DOHH2 (cell line): ENCODE results near the gene PDE7B.

Source experiments
- H3F3A ChIP-seq: fragments of 200-600 bp; sonication (generic), shearing (Covaris generic); 2 replicates; pipeline ENCODE4 v1.6.0; 2016; ENCODE audit warnings: antibody characterized with exemption, mild to moderate bottlenecking; ENCODE audit not compliant: control insufficient read depth, insufficient read depth
- H3K27ac ChIP-seq: fragments of 200-600 bp; sonication (generic); 2 replicates; pipeline ENCODE4 v1.5.1; 2014; ENCODE audit warnings: low read depth, mild to moderate bottlenecking, low read length, moderate library complexity
- H3K27me3 ChIP-seq: fragments of 200-600 bp; sonication (generic); 2 replicates; pipeline ENCODE4 v1.6.1; 2014; ENCODE audit warnings: mild to moderate bottlenecking, low read length, mixed read lengths; ENCODE audit not compliant: control insufficient read depth
- H3K36me3 ChIP-seq: fragments of 200-600 bp; sonication (generic); 2 replicates; pipeline ENCODE4 v1.6.1; 2014; ENCODE audit warnings: mild to moderate bottlenecking, low read length, moderate library complexity, mixed read lengths; ENCODE audit not compliant: control insufficient read depth
- H3K4me1 ChIP-seq: fragments of 200-600 bp; sonication (generic); 2 replicates; pipeline ENCODE4 v1.6.1; 2014; ENCODE audit warnings: mild to moderate bottlenecking, low read length, mixed read lengths; ENCODE audit not compliant: control insufficient read depth
- H3K4me2 ChIP-seq: fragments of 200-600 bp; sonication (generic); 2 replicates; pipeline ENCODE4 v1.6.0; 2014; ENCODE audit warnings: mild to moderate bottlenecking, low read length, moderate library complexity
- H3K4me3 ChIP-seq: fragments of 200-600 bp; sonication (generic); 2 replicates; pipeline ENCODE4 v1.5.1; 2014; ENCODE audit warnings: mild to moderate bottlenecking, low read length, mixed read lengths
- H3K79me2 ChIP-seq: fragments of 200-600 bp; sonication (generic); 2 replicates; pipeline ENCODE4 v1.6.1; 2014; ENCODE audit warnings: mild to moderate bottlenecking, low read length, mixed read lengths; ENCODE audit not compliant: control insufficient read depth
- H3K9me2 ChIP-seq: fragments of 200-600 bp; sonication (generic); replicated peaks from 2 replicates; pipeline ENCODE4 v1.6.1; 2014; ENCODE audit warnings: mild to moderate bottlenecking, low read length, mixed read lengths; ENCODE audit not compliant: control insufficient read depth
- H3K9me3 ChIP-seq: fragments of 200-600 bp; sonication (generic); 2 replicates; pipeline ENCODE4 v1.6.1; 2014; ENCODE audit warnings: antibody characterized with exemption, low read length, mixed read lengths; ENCODE audit not compliant: control insufficient read depth, insufficient read depth
- H4K20me1 ChIP-seq: fragments of 200-600 bp; sonication (generic); 2 replicates; pipeline ENCODE4 v1.6.0; 2014; ENCODE audit warnings: low read depth, mild to moderate bottlenecking, antibody characterized with exemption, low read length, moderate library complexity; ENCODE audit not compliant: control insufficient read depth, insufficient read depth
- CTCF ChIP-seq: fragments of 200-600 bp; sonication (generic); IDR thresholded peaks from one replicate; pipeline ENCODE4 v1.5.1; 2014; ENCODE audit warnings: antibody characterized with exemption, mild to moderate bottlenecking, low read depth, low read length; ENCODE audit not compliant: poor library complexity, severe bottlenecking
- EZH2phosphoT487 ChIP-seq: fragments of 200-600 bp; sonication (generic); IDR thresholded peaks from 2 replicates; pipeline ENCODE4 v1.6.1; 2017; ENCODE audit warnings: borderline replicate concordance, mild to moderate bottlenecking, antibody characterized with exemption, low read length, moderate library complexity, mixed read lengths

The PDE7B gene

GRCh38 chr6:136146130-136146529, 294.6 kb downstream of the PDE7B start:
- Histone ChIP-seq H3K79me2 (no peaks in the 10 kb centered on the region), H3K27ac (no peak overlapping the region), H3K36me3 (no peaks in the 10 kb centered on the region), H3K9me2 (no peaks in the 10 kb centered on the region), H4K20me1 (no peaks in the 10 kb centered on the region), H3K4me1 (no peaks in the 10 kb centered on the region), H3K27me3 (no peaks in the 10 kb centered on the region), H3K9me3 (no peaks in the 10 kb centered on the region), H3K4me3 (no peak overlapping the region), H3K4me2 (no peak overlapping the region), H3F3A (no peaks in the 10 kb centered on the region)
- TF ChIP-seq CTCF (no peak), EZH2phosphoT487 (no peak)

DNA sequence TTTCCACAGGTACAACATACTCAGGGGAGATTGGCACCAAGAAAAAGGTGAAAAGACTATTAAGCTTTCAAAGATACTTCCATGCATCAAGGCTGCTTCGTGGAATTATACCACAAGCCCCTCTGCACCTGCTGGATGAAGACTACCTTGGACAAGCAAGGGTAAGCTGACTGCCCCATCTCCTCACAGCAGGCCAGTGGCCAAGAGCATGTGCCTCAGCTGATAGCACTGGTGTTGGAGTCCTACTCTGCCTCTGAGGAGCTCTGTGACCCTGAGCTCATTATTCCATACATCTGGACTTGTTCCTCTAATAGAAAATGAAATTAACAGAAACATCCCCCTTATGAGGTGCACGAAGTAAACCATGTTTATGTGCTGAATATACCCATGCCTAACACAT, 295.8 kb downstream of the PDE7B start:
- H3K36me3 ChIP-seq, result no peaks in the 10 kb centered on the region
- no peak overlapping the region for H3K27ac ChIP-seq
- no peak overlapping the region for H3K4me2 ChIP-seq
- no peaks in the 10 kb centered on the region for H3K4me1 ChIP-seq
- H3K79me2 ChIP-seq, result no peaks in the 10 kb centered on the region
- no peaks in the 10 kb centered on the region for H3F3A ChIP-seq
- no peaks in the 10 kb centered on the region for H4K20me1 ChIP-seq
- no peaks in the 10 kb centered on the region for H3K27me3 ChIP-seq
- H3K4me3 ChIP-seq, result no peak overlapping the region
- no peaks in the 10 kb centered on the region for H3K9me2 ChIP-seq
- H3K9me3 ChIP-seq, result no peaks in the 10 kb centered on the region
- TF ChIP-seq CTCF (no peak), EZH2phosphoT487 (no peak)

DNA sequence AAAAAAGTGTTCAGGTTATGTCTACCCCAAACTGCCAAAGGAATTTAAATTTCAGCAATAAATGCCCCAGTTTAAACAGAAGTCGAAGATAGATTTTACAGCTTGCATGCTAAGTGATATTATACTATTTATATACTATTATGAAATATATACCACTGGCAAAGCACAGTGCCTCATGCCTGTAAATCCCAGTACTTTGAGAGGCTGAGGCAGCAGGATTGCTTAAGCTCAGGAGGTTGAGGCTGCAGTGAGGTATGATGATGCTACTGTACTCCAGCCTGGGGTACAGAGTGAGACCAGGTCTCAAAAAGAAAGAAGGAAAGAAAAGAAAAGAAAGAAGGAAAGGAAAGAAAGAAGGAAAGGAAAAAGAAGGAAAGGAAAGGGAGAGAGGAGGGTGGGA, 296.6 kb downstream of the PDE7B start:
- TF ChIP-seq CTCF (no peak), EZH2phosphoT487 (no peak)
- no peaks in the 10 kb centered on the region for H4K20me1 ChIP-seq
- H3K27ac ChIP-seq, result no peak overlapping the region
- no peaks in the 10 kb centered on the region for H3K79me2 ChIP-seq
- no peaks in the 10 kb centered on the region for H3F3A ChIP-seq
- no peaks in the 10 kb centered on the region for H3K36me3 ChIP-seq
- H3K9me2 ChIP-seq, result no peaks in the 10 kb centered on the region
- no peaks in the 10 kb centered on the region for H3K9me3 ChIP-seq
- no peaks in the 10 kb centered on the region for H3K27me3 ChIP-seq
- no peak overlapping the region for H3K4me3 ChIP-seq
- H3K4me1 ChIP-seq, result no peaks in the 10 kb centered on the region
- no peak overlapping the region for H3K4me2 ChIP-seq

DNA sequence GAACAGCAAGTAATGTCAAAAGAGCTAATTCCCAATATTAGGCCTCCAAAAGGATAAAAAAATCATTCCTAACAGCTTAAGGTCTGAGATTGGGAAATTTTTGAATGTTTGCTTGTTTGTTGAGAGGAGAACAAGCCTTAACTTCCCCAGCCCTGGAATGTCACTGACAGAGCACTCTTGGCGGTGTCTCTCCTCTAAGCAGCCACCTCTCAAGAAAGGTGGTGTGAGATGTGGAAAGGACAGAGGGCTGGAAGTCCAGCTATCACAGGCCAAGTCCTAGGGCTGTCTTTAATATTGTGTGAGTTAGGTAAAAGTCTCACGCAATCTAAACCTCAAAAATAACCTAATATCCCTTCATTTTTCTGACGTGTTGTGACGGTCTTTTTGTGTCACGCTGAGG, 297.0 kb downstream of the PDE7B start:
- H3F3A ChIP-seq, result no peaks in the 10 kb centered on the region
- no peaks in the 10 kb centered on the region for H3K4me1 ChIP-seq
- H3K36me3 ChIP-seq, result no peaks in the 10 kb centered on the region
- H3K4me2 ChIP-seq, result no peak overlapping the region
- H3K79me2 ChIP-seq, result no peaks in the 10 kb centered on the region
- TF ChIP-seq CTCF (no peak), EZH2phosphoT487 (no peak)
- H3K27me3 ChIP-seq, result no peaks in the 10 kb centered on the region
- H3K9me3 ChIP-seq, result no peaks in the 10 kb centered on the region
- no peak overlapping the region for H3K27ac ChIP-seq
- H3K4me3 ChIP-seq, result no peak overlapping the region
- H3K9me2 ChIP-seq, result no peaks in the 10 kb centered on the region
- H4K20me1 ChIP-seq, result no peaks in the 10 kb centered on the region
